ENCODE measurements around the gene GBF1.

The GBF1 gene

GRCh38 chr10:102389894-102390293, 144.6 kb downstream of the GBF1 start:
- no peak overlapping the region for H3K4me3 ChIP-seq (replicated peaks; ENCODE audit: insufficient read depth, low read length)
- DNase-seq (ENCODE audit: low read depth in 1 of 2, low spot score in 1 of 2): no peak
- TF ChIP-seq REST (IDR thresholded peaks at IDR 0.05; ENCODE audit: insufficient replicate concordance, low read depth): no peak
- no peak for TF ChIP-seq SPI1 (IDR thresholded peaks at IDR 0.05; ENCODE audit: borderline replicate concordance, low read depth)
- no peak for TF ChIP-seq POLR2AphosphoS5 (IDR thresholded peaks at IDR 0.05; ENCODE audit: low read depth)
- no peak for TF ChIP-seq CTCF (IDR thresholded peaks at IDR 0.05; ENCODE audit: insufficient read depth, low read length)
- no peak for TF ChIP-seq GABPA (IDR thresholded peaks at IDR 0.05; ENCODE audit: low read depth)
- peaks cover 11% of the 10 kb centered on the region for H3K27me3 ChIP-seq (ENCODE audit: insufficient read depth, poor library complexity, severe bottlenecking)
- H3K27ac ChIP-seq (replicated peaks): no peak overlapping the region

GRCh38 chr10:102392306-102392705, 147.0 kb downstream of the GBF1 start:
- no peak overlapping the region for H3K27ac ChIP-seq (replicated peaks)
- no peak for DNase-seq (ENCODE audit: low read depth in 1 of 2, low spot score in 1 of 2)
- no peak overlapping the region for H3K4me3 ChIP-seq (replicated peaks; ENCODE audit: insufficient read depth, low read length)
- no peak for TF ChIP-seq CTCF (IDR thresholded peaks at IDR 0.05; ENCODE audit: insufficient read depth, low read length)
- TF ChIP-seq SPI1 (IDR thresholded peaks at IDR 0.05; ENCODE audit: borderline replicate concordance, low read depth): no peak
- TF ChIP-seq GABPA (IDR thresholded peaks at IDR 0.05; ENCODE audit: low read depth): no peak
- TF ChIP-seq POLR2AphosphoS5 (IDR thresholded peaks at IDR 0.05; ENCODE audit: low read depth): no peak
- TF ChIP-seq REST (IDR thresholded peaks at IDR 0.05; ENCODE audit: insufficient replicate concordance, low read depth): no peak
- peaks cover 11% of the 10 kb centered on the region for H3K27me3 ChIP-seq (ENCODE audit: insufficient read depth, poor library complexity, severe bottlenecking)

GRCh38 chr10:102393411-102394078, 148.2 kb downstream of the GBF1 start:
- H3K27ac ChIP-seq (replicated peaks): peak overlapping the region; percentile 79
- TF ChIP-seq GABPA (IDR thresholded peaks at IDR 0.05; ENCODE audit: low read depth) (no peak), POLR2AphosphoS5 (IDR thresholded peaks at IDR 0.05; ENCODE audit: low read depth) (no peak), CTCF (IDR thresholded peaks at IDR 0.05; ENCODE audit: insufficient read depth, low read length) (peak; percentile 64), SPI1 (IDR thresholded peaks at IDR 0.05; ENCODE audit: borderline replicate concordance, low read depth) (no peak)
- no peak for DNase-seq (ENCODE audit: low read depth in 1 of 2, low spot score in 1 of 2)
- peaks cover 11% of the 10 kb centered on the region for H3K27me3 ChIP-seq (ENCODE audit: insufficient read depth, poor library complexity, severe bottlenecking)
- peak overlapping the region; percentile 75 for H3K4me3 ChIP-seq (replicated peaks; ENCODE audit: insufficient read depth, low read length)
